TTC549 (cell line): Measurements from ENCODE around the gene CDKAL1.
"Not testable (repeated sequence)": the region's sequence is repeated elsewhere in the genome, so short reads cannot be mapped to it uniquely, and the experiment has no call there.

ENCODE experiments used
- FAIRE-seq: peaks from 2 replicates; lab custom pipeline; 2012; peaks lifted over from hg19 to GRCh38; lab: Jason Lieb, UNC

CDKAL1 gene

GRCh38 chr6:20801595-20801994 is 267.3 kb downstream of the CDKAL1 start:
- FAIRE-seq, result no peak

GRCh38 chr6:20802596-20802995 is 268.3 kb downstream of the CDKAL1 start:
- FAIRE-seq, result no peak

- no peak for FAIRE-seq
Measured at GRCh38 chr6:20805021-20805420, 270.8 kb downstream of the CDKAL1 start.

GRCh38 chr6:20806669-20807068 is 272.4 kb downstream of the CDKAL1 start:
- no peak for FAIRE-seq

- no peak for FAIRE-seq
Measured at GRCh38 chr6:20808439-20808838, 274.2 kb downstream of the CDKAL1 start.

GRCh38 chr6:20808924-20809323 is 274.7 kb downstream of the CDKAL1 start:
- no peak for FAIRE-seq

- no peak for FAIRE-seq
Measured at GRCh38 chr6:20810727-20811108, 276.5 kb downstream of the CDKAL1 start.

GRCh38 chr6:20811109-20811761 is 277.0 kb downstream of the CDKAL1 start:
- no peak for FAIRE-seq

- no peak for FAIRE-seq
Measured at GRCh38 chr6:20812776-20813175, 278.5 kb downstream of the CDKAL1 start.

- no peak for FAIRE-seq
Measured at GRCh38 chr6:20814494-20814893, 280.2 kb downstream of the CDKAL1 start.

GRCh38 chr6:20816126-20816525 is 281.9 kb downstream of the CDKAL1 start:
- no peak for FAIRE-seq

GRCh38 chr6:20817806-20818320 is 283.6 kb downstream of the CDKAL1 start:
- FAIRE-seq, result no peak

GRCh38 chr6:20819774-20820400 is 285.6 kb downstream of the CDKAL1 start:
- no peak for FAIRE-seq

- FAIRE-seq, result no peak
Measured at GRCh38 chr6:20826378-20826777, 292.1 kb downstream of the CDKAL1 start.

- no peak for FAIRE-seq
Measured at GRCh38 chr6:20827798-20828197, 293.5 kb downstream of the CDKAL1 start.

- no peak for FAIRE-seq
Measured at GRCh38 chr6:20830576-20830975, 296.3 kb downstream of the CDKAL1 start.

- FAIRE-seq, result not testable (repeated sequence)
Measured at GRCh38 chr6:20831251-20831650, 297.0 kb downstream of the CDKAL1 start.

GRCh38 chr6:20833881-20834515 is 299.7 kb downstream of the CDKAL1 start:
- no peak for FAIRE-seq

GRCh38 chr6:20835315-20836010 is 301.2 kb downstream of the CDKAL1 start:
- no peak for FAIRE-seq

- FAIRE-seq, result no peak
Measured at GRCh38 chr6:20837189-20837588, 302.9 kb downstream of the CDKAL1 start.

- no peak for FAIRE-seq
Measured at GRCh38 chr6:20838113-20838512, 303.9 kb downstream of the CDKAL1 start.

GRCh38 chr6:20839630-20840029 is 305.4 kb downstream of the CDKAL1 start:
- FAIRE-seq, result no peak

GRCh38 chr6:20840675-20841074 is 306.4 kb downstream of the CDKAL1 start:
- FAIRE-seq, result no peak
